Activated T-helper 1 cell treated with anti-CD3 and anti-CD28 coated beads, Interleukin-12 subunit alpha, Interleukin-12 subunit beta, Interleukin-2, Interleukin-4 antibody, amounts not matched to agents 30 ng/mL and 10 ng/mL and 1 ng/mL, durations not matched to agents 14 hours and 24 hours and 36 hours (primary cell): ENCODE measurements around the gene JMJD7. TPM values are rescaled to one million over a fixed set of nuclear protein-coding genes. Genes with fewer than 3 reads are reported as not detected.

Experiments
- DNase-seq: peaks from one replicate; pipeline ENCODE4 v3.0.0; 2021; ENCODE audit warnings: low spot score
- H3K27ac Mint-ChIP-seq: one replicate; pipeline ENCODE4 v1.8.0; 2021; ENCODE audit warnings: mild to moderate bottlenecking, mixed read lengths
- H3K27me3 Mint-ChIP-seq: one replicate; pipeline ENCODE4 v1.8.0; 2022; ENCODE audit warnings: mild to moderate bottlenecking, moderate library complexity, mixed read lengths; ENCODE audit not compliant: insufficient read depth
- H3K36me3 Mint-ChIP-seq: one replicate; pipeline ENCODE4 v1.8.0; 2021; ENCODE audit warnings: low read depth, mixed read lengths
- H3K4me1 Mint-ChIP-seq: one replicate; pipeline ENCODE4 v1.8.0; 2021; ENCODE audit warnings: low read depth, mixed read lengths
- H3K4me3 Mint-ChIP-seq: one replicate; pipeline ENCODE4 v1.8.0; 2021; ENCODE audit warnings: mild to moderate bottlenecking, moderate library complexity, mixed read lengths
- H3K9me3 Mint-ChIP-seq: one replicate; pipeline ENCODE4 v1.8.0; 2021; ENCODE audit warnings: mixed read lengths
- intact Hi-C: fragments of 100-400 bp; cut with micrococcal nuclease; formaldehyde crosslinking; loops from one replicate; pipeline ENCODE4 v1.15.1; 2024
- total RNA-seq: library from RNA; stranded (reverse); gene quantifications from 2 replicates; pipeline ENCODE4 v1.2.3, GENCODE V29; 2022

Gene JMJD7
- total RNA-seq: 14.2 and 17.8 TPM in 2 replicates

DNA sequence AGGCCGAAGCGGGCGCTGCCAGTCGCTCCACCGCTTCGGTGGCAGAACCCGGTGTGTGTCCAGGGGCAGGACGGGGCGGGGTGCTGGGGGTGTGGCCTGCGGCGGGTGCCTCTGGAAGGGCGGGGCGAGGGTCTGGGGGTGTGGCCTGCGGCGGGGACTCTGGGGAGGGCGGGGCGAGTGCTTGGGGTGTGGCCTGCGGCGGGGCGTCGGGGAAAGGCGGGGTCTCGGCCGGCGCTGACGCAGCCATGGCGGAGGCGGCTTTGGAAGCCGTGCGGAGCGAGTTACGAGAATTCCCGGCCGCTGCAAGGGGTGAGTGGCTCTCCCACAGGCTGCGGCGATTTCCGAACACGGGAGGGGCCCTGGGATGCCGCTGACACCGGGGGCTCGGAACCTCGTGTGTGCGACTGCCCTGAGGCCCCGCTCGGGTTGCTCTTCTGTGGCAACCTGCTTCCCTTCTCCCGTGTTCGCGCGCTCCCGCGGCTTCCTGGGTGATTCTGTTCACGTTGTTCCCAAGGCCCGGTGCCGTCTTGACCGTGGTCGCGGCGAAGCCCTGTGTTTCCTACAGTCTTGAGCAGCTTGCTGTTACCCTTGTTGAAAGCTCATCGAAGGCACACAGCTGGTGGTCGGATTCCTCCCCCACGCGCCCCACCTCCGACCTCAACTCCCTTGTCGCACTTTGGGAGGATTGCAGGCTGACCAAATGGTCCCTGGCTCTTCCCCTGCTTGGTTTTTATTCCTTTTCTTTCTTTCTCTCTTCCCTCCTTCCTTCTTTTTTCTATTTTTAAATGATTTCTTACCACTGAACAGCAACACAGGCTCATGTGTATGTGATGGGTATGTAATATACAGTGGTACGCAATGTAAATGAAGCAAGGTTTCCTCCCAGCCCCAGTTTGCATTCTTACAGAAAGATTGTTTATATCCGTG is at the start of gene JMJD7:
TSS of gene JMJD7 (plus strand) at position 213 of the 927 bp plus-strand sequence. CDS start at position 246, 33 bp downstream.
- H3K4me3 Mint-ChIP-seq: peak within 1 kb of the TSS; percentile 86
- no peaks in the 10 kb centered on the region for H3K27me3 Mint-ChIP-seq
- no peaks in the 10 kb centered on the region for H3K9me3 Mint-ChIP-seq
- peak; percentile 88 for DNase-seq
- intact Hi-C loops: loop anchor here (1.0 to 5.0 kb wide), 5 partner anchors 17 to 336 kb away; partner anchors contain the start of genes ITPKA and MAPKBP1
- peaks cover 34% of the 10 kb centered on the region for H3K4me1 Mint-ChIP-seq
- peaks cover 18% of the 10 kb centered on the region for H3K36me3 Mint-ChIP-seq
- peak within 1 kb of the TSS; percentile 72 for H3K27ac Mint-ChIP-seq

DNA sequence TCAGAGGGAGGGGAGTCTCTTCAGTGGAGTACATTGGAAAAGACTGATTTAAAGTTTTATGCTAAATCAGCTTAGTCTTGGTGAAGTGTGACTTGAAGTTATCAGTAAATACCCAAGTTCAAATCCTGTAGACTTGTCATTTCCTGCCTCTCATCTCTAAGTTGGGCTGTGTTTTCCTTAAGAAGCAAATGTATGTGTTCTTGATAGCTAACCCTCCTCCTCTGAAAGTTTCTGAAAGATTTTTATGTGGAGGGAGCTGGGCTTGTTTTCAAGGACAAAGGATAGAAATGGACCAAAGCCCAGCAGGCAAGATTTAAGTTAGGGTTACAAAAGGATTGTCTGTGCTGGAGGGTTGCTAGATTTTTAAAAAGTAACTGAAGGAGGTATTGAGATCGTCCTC is 49.4 kb upstream of the JMJD7 start:
- Mint-ChIP-seq H3K36me3 (peaks cover 17% of the 10 kb centered on the region), H3K4me3 (no peak overlapping the region), H3K27me3 (peaks cover 2% of the 10 kb centered on the region), H3K27ac (peak overlapping the region; percentile 4), H3K4me1 (peaks cover 72% of the 10 kb centered on the region), H3K9me3 (no peaks in the 10 kb centered on the region)
- intact Hi-C loops: loop anchor here (5.0 kb wide), 1 partner anchor 156 kb away; no protein-coding TSS in a partner anchor
- no peak for DNase-seq

DNA sequence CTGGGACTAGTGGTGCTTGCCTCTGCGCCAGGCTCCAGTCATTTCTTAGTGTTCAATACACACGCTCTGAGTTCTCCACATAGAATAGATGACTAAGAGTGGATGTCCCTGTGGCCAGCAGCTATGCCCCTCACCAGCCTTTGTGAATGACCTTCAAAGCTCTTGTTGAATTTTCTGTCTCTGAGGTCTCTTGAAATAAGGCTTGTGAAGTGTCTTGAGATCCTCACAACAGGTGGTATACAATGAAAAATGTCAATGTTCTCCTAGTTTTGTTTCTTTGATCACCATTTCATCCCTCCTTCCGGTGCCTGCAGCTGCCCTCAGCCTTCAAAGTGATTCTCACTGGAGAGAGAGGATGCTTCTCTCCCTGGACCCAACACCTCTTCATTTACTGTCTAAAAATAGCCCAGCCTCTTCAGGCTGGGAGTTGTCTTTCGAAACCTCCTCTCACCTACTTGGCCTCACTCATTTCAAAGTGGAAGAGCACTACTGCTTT is 48.2 kb upstream of the JMJD7 start:
- no peaks in the 10 kb centered on the region for H3K9me3 Mint-ChIP-seq
- peak overlapping the region; percentile 25 for H3K4me3 Mint-ChIP-seq
- peak overlapping the region; percentile 60 for H3K27ac Mint-ChIP-seq
- intact Hi-C loops: loop anchor here (5.0 kb wide), 1 partner anchor 157 kb away; no protein-coding TSS in a partner anchor
- no peak for DNase-seq
- H3K36me3 Mint-ChIP-seq: peaks cover 21% of the 10 kb centered on the region
- peaks cover 66% of the 10 kb centered on the region for H3K4me1 Mint-ChIP-seq
- H3K27me3 Mint-ChIP-seq: peaks cover 2% of the 10 kb centered on the region

DNA sequence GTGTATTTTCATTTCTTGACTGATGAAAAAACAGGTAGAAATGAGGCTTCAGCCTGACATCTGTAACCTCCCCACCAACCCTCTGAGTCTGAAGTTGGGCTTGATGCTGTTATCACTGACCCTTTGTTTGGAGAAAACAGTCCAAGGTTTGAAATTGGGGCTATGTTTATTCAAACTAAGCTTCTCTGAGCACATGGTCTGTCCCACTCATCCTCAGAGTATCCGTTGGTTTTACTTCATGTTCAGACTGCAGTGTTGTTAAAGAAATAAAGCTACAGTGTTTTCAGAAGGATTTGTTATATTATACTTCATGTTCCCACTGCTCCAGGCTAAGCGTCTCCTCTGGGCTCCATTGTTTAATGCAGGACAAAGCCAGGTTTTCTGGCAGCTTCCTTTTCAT is 47.6 kb upstream of the JMJD7 start:
- H3K27me3 Mint-ChIP-seq: peaks cover 2% of the 10 kb centered on the region
- H3K9me3 Mint-ChIP-seq: no peaks in the 10 kb centered on the region
- intact Hi-C loops: no loop called here
- H3K27ac Mint-ChIP-seq: no peak overlapping the region
- H3K36me3 Mint-ChIP-seq: peaks cover 23% of the 10 kb centered on the region
- peaks cover 61% of the 10 kb centered on the region for H3K4me1 Mint-ChIP-seq
- DNase-seq: no peak
- H3K4me3 Mint-ChIP-seq: peak overlapping the region; percentile 25

DNA sequence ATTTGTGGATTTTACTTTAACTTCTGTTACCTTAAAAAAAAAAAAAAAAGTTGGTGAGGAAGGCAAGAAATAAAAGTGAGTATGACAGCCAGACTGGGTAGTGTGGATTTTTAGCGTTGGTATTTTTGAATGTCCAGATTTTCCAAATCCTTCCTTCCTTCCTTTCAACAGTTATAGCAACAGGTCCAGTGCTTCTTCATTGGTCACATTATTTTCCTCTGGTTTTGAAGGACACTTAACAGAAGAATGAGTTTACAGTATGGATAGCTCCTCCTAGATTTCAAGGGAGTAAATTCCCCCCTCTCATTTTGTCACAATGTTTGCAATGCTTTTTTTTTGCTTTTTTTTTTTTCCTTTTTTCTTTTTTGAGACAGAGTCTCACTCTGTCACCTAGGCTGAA is 47.2 kb upstream of the JMJD7 start:
- H3K9me3 Mint-ChIP-seq: no peaks in the 10 kb centered on the region
- H3K4me1 Mint-ChIP-seq: peaks cover 56% of the 10 kb centered on the region
- no peak for DNase-seq
- H3K36me3 Mint-ChIP-seq: peaks cover 23% of the 10 kb centered on the region
- peaks cover 2% of the 10 kb centered on the region for H3K27me3 Mint-ChIP-seq
- H3K27ac Mint-ChIP-seq: no peak overlapping the region
- intact Hi-C loops: no loop called here
- no peak overlapping the region for H3K4me3 Mint-ChIP-seq

DNA sequence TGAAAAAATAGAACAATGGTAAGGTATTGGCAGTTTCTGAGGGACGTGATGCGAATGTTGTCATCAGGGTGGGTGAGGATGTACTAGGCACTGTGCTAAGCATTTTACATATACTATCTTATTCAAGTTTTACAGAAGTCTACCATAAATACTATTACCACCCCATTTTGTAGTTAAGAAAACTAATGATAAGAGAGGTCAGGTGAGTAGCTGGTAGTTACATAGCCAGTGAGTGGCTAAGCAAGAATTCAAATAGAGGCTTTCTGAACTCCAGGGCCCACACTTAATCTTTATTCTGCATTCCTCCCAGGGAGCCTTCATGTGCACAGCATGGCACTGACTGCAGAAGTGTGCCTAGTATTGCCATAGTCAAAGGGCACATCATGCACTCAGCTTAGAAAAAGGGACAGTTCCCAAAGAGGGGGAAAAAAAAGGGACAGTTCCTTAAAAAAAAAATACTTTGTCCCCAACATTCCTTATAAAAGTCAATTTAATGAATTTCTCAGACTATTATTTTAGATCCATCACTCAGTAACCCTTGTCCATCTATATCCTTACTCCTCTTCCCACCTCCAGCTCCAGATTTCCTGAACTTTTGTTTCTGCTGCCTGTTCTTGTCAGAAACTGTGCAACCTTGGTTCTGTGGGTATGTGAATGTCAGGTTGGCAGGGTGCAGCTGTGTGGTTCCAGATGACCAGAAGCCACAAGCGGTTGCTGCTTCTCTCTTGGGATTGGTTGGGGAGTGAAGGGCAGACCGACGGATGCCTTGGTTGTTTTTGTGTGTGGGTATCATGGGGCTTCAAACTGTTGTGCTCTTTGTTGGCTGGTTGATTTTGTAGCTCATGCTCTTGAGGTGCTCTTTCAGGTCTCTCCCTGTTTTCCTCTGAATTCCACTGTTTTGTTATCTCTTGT is 45.3 kb upstream of the JMJD7 start:
- peaks cover 21% of the 10 kb centered on the region for H3K36me3 Mint-ChIP-seq
- H3K27ac Mint-ChIP-seq: no peak overlapping the region
- intact Hi-C loops: no loop called here
- H3K4me3 Mint-ChIP-seq: no peak overlapping the region
- no peak for DNase-seq
- H3K4me1 Mint-ChIP-seq: peaks cover 37% of the 10 kb centered on the region
- peaks cover 2% of the 10 kb centered on the region for H3K27me3 Mint-ChIP-seq
- H3K9me3 Mint-ChIP-seq: no peaks in the 10 kb centered on the region

DNA sequence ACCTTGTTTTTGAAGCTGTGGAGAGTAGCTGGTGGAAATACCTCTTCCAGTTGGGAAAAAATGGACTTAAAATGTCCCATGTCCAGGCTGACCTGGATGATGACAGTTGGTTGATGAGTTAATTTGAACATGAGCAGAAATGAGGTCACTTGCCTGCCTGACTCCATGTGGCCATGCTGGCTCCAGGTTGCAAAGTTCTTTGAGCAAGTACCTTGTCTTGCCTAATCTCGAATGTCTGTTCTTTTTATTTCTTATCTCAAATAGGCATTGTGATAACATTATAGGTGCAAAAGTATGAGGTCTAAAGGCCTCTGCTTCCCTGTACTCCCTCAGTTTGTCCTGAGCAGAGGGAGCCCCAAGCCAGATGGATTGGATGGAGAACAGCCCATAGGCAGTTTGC is 44.6 kb upstream of the JMJD7 start:
- H3K4me3 Mint-ChIP-seq: no peak overlapping the region
- DNase-seq: no peak
- H3K27me3 Mint-ChIP-seq: peaks cover 2% of the 10 kb centered on the region
- H3K4me1 Mint-ChIP-seq: peaks cover 33% of the 10 kb centered on the region
- no peak overlapping the region for H3K27ac Mint-ChIP-seq
- no peaks in the 10 kb centered on the region for H3K9me3 Mint-ChIP-seq
- peaks cover 21% of the 10 kb centered on the region for H3K36me3 Mint-ChIP-seq
- intact Hi-C loops: no loop called here

DNA sequence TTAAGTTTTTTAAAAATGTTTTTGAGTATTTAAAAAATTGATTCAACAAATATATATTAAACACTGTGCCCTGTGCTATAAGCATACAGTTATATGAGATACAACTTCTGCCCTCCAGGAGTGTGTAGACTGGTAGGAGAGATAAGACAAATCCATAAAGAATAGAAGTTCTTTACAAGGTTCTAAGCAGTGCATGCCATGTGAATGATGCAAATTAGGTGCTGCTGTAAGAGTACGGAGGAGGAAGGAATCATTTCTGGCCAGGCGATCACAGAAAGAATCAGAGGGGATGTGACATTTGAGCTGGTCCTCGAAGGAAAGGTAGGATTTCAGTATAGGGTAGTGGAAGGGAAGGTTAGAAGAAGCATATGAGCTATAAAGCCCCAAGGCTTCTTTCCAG is 39.6 kb upstream of the JMJD7 start:
- intact Hi-C loops: no loop called here
- H3K4me1 Mint-ChIP-seq: peaks cover 47% of the 10 kb centered on the region
- H3K27ac Mint-ChIP-seq: no peak overlapping the region
- H3K9me3 Mint-ChIP-seq: no peaks in the 10 kb centered on the region
- no peak overlapping the region for H3K4me3 Mint-ChIP-seq
- no peak for DNase-seq
- no peaks in the 10 kb centered on the region for H3K27me3 Mint-ChIP-seq
- H3K36me3 Mint-ChIP-seq: peaks cover 7% of the 10 kb centered on the region

DNA sequence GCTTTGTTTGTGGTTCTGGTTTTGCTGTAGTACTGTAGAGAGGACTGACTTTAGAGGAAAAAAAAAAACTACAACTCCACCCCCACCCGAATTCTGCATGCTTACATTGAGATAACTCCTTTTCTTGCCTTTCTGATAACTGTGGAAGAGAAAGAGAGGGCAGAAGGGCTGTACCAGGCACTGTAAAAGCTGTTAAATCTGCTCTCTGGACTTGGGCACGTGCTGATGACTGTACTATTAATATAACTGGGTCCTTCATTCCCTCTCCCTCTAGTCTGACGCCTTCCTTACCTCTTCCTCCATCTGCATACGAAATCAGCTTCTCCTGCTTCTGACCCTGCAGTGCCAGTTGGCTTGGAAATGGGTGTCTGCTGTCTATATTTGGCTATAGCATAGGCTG is 38.7 kb upstream of the JMJD7 start:
- Mint-ChIP-seq H3K4me3 (no peak overlapping the region), H3K27ac (no peak overlapping the region), H3K4me1 (peaks cover 46% of the 10 kb centered on the region), H3K9me3 (no peaks in the 10 kb centered on the region), H3K27me3 (no peaks in the 10 kb centered on the region), H3K36me3 (peaks cover 2% of the 10 kb centered on the region)
- DNase-seq: no peak
- intact Hi-C loops: no loop called here

DNA sequence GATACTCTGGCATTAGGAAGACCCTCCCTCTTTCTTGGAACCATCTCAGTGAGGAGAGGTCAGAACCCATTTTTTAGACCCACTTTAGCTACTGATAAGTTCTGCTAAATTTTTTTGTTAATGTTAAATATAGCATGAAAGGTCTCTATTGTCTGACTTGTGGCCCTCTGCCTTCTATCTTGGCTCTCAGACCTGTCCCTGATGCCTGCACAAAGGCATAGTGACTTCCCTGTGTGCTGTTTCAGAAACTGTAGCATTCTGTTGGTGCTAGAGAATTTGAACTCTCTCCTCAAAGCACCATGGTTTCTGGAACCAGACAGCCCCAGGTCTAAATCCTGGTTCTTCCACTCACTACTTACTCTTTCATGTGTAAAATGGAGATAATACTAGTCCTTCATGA is 38.2 kb upstream of the JMJD7 start:
- no peak for DNase-seq
- Mint-ChIP-seq H3K27ac (no peak overlapping the region), H3K4me1 (peaks cover 46% of the 10 kb centered on the region), H3K36me3 (peaks cover 2% of the 10 kb centered on the region), H3K9me3 (no peaks in the 10 kb centered on the region), H3K4me3 (no peak overlapping the region), H3K27me3 (no peaks in the 10 kb centered on the region)
- intact Hi-C loops: loop anchor here (2.0 kb wide), 1 partner anchor 21 kb away; no protein-coding TSS in a partner anchor

DNA sequence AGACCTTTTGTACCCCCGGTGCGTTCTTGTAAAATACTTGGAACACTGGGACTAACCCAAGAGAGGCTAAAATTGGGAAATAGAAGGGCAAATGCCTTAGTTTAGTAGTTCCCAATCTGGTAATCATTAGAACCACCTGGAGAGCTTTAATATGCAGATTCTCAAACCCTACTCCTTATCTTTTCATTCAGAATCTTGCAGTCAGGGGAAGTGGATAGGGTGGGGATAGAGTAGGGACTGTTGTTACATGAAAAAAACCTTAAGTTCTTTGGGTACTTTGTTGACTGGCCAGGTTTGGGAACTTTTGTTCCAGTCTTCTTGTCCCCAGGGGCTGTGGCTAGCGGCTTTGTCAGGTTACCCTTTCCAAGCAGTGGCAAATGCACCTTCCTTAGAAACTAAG is 37.7 kb upstream of the JMJD7 start:
- DNase-seq: no peak
- Mint-ChIP-seq H3K9me3 (no peaks in the 10 kb centered on the region), H3K4me3 (no peak overlapping the region), H3K4me1 (peaks cover 48% of the 10 kb centered on the region), H3K36me3 (peaks cover 1% of the 10 kb centered on the region), H3K27me3 (no peaks in the 10 kb centered on the region), H3K27ac (no peak overlapping the region)
- intact Hi-C loops: loop anchor here (2.0 kb wide), 1 partner anchor 21 kb away; no protein-coding TSS in a partner anchor

DNA sequence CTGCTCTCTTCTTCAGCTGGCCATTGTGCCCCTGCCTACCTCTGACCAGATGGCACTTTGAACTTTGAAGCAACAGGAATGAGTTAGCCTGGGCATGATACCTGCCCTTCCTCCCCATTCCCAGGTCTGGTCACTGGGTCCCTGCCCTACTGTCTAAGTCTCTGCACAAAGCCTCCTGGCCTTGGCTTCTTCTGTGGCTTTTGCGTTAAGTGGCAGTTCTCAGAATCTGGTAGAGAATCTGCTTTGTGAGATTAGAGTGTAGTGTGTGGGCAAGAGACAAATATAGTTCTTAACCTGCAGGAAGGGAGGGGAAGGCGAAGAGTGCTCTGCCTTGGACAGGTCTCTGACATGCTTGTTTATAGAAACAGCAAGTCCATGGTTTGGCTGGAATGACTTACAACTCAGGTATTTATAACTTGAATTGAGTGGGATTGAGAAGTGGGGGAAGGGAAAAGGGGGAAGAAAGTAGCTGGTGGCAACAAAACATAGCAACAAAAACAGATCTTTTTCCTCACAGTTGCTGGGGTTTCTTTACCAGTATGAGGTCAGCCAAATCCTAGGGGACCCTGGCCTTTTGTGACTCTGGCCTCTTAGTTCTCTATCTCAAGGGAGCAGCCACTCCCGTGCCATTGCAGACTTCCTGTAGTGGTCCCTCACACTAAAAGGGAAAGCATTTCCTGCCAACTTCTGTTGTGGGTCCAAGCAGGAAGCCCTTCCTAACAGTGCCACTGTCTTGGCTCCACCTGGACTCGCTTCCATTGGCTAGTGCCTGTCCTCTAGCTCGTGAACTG is 36.9 kb upstream of the JMJD7 start:
- Mint-ChIP-seq H3K4me1 (peaks cover 51% of the 10 kb centered on the region), H3K27ac (peak overlapping the region; percentile 88), H3K9me3 (no peaks in the 10 kb centered on the region), H3K4me3 (peak overlapping the region; percentile 63), H3K36me3 (no peaks in the 10 kb centered on the region), H3K27me3 (no peaks in the 10 kb centered on the region)
- DNase-seq: no peak
- intact Hi-C loops: loop anchor here (2.0 kb wide), 1 partner anchor 20 kb away; no protein-coding TSS in a partner anchor
